Measurements from ENCODE around the gene ZMIZ1. TPM values are rescaled to one million over a fixed set of nuclear protein-coding genes. Genes with fewer than 3 reads are reported as not detected.

ZMIZ1 gene
- total RNA-seq, 4 donors from 2014 or later, result 18.7 to 188 (median 36.7) TPM

DNA sequence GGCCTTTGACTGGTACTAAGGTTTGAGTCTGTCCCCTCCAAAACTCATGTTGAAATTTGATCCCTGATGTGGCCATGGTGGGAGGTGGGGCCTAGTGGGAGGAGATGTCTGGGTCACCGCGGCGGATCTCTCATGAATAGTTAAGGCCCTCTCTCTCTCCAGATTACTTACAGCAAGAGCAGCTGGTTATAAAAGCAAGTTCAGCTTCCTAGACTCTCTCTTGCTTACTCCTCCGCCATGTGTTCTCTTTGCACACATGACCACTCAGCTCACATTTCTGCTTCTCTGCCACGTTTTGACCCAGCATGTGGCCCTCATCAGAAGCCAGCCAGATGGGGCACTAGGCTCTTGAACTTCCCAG, 29.9 kb upstream of the ZMIZ1 start:
- no peak for TF ChIP-seq POLR2A (IDR thresholded peaks at IDR 0.05)
- TF ChIP-seq CTCF (IDR thresholded peaks at IDR 0.05), result no peak
- intact Hi-C loops (cut with DNase I; ENCODE audit: low total_unique reads), result no loop called here
- DNase-seq, result no peak
- Histone ChIP-seq H3K36me3 (no peaks in the 10 kb centered on the region), H3K4me1 (no peaks in the 10 kb centered on the region), H3K4me3 (no peak overlapping the region), H3K27ac (no peak overlapping the region), H3K9me3 (no peaks in the 10 kb centered on the region), H3K27me3 (no peaks in the 10 kb centered on the region)

- Histone ChIP-seq H3K27ac (no peak overlapping the region), H3K4me1 (no peaks in the 10 kb centered on the region), H3K9me3 (no peaks in the 10 kb centered on the region), H3K36me3 (no peaks in the 10 kb centered on the region), H3K4me3 (no peak overlapping the region), H3K27me3 (no peaks in the 10 kb centered on the region)
- intact Hi-C loops (cut with DNase I; ENCODE audit: low total_unique reads), result no loop called here
- no peak for TF ChIP-seq POLR2A (IDR thresholded peaks at IDR 0.05)
- TF ChIP-seq CTCF (IDR thresholded peaks at IDR 0.05), result no peak
- no peak for DNase-seq
These were observed 25.9 kb upstream of the ZMIZ1 start for GRCh38 chr10:79042639-79043411.

GRCh38 chr10:79044036-79044632, 24.6 kb upstream of the ZMIZ1 start:
- TF ChIP-seq CTCF (IDR thresholded peaks at IDR 0.05), result no peak
- no peak for TF ChIP-seq POLR2A (IDR thresholded peaks at IDR 0.05)
- Histone ChIP-seq H3K4me1 (no peaks in the 10 kb centered on the region), H3K27me3 (no peaks in the 10 kb centered on the region), H3K36me3 (no peaks in the 10 kb centered on the region), H3K27ac (no peak overlapping the region), H3K9me3 (no peaks in the 10 kb centered on the region), H3K4me3 (no peak overlapping the region)
- peak in 1 of 2 donors; percentile 7 for DNase-seq
- intact Hi-C loops (cut with DNase I; ENCODE audit: low total_unique reads), result no loop called here

DNA sequence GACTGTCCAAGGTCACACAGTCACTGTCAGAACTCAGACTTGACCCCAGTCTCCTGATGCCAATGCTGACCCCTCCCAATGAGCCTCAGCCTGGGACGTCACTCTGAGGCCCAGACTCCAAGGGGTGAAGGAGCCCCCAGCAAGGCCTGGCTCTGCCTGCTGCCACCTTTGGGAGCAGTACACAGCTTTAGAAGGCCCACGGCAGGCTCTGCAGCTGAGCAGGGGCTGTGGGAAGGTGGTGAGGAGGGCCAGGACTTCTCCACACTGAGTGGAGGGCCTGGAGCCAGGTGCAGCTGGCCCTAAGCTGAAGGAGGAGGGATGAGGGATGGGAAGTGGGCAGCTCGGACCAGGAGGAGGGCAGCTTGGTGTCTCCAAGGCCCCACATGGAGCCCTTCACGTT, 23.9 kb upstream of the ZMIZ1 start:
- no peak overlapping the region for H3K27ac ChIP-seq
- H3K4me3 ChIP-seq, result no peak overlapping the region
- intact Hi-C loops (cut with DNase I; ENCODE audit: low total_unique reads), result no loop called here
- no peaks in the 10 kb centered on the region for H3K27me3 ChIP-seq
- no peaks in the 10 kb centered on the region for H3K9me3 ChIP-seq
- no peaks in the 10 kb centered on the region for H3K36me3 ChIP-seq
- TF ChIP-seq CTCF (IDR thresholded peaks at IDR 0.05), result no peak
- no peak for TF ChIP-seq POLR2A (IDR thresholded peaks at IDR 0.05)
- H3K4me1 ChIP-seq, result no peaks in the 10 kb centered on the region
- peak; percentile 8 for DNase-seq

GRCh38 chr10:79045566-79046175, 23.1 kb upstream of the ZMIZ1 start:
- Histone ChIP-seq H3K9me3 (no peaks in the 10 kb centered on the region), H3K4me1 (no peaks in the 10 kb centered on the region), H3K36me3 (no peaks in the 10 kb centered on the region), H3K27me3 (no peaks in the 10 kb centered on the region), H3K27ac (no peak overlapping the region), H3K4me3 (no peak overlapping the region)
- DNase-seq, result peak in 1 of 2 donors; percentile 7
- intact Hi-C loops (cut with DNase I; ENCODE audit: low total_unique reads), result no loop called here
- TF ChIP-seq CTCF (IDR thresholded peaks at IDR 0.05), result no peak
- TF ChIP-seq POLR2A (IDR thresholded peaks at IDR 0.05), result no peak
